ENCODE measurements around the gene TSPAN4.

Gene TSPAN4

DNA sequence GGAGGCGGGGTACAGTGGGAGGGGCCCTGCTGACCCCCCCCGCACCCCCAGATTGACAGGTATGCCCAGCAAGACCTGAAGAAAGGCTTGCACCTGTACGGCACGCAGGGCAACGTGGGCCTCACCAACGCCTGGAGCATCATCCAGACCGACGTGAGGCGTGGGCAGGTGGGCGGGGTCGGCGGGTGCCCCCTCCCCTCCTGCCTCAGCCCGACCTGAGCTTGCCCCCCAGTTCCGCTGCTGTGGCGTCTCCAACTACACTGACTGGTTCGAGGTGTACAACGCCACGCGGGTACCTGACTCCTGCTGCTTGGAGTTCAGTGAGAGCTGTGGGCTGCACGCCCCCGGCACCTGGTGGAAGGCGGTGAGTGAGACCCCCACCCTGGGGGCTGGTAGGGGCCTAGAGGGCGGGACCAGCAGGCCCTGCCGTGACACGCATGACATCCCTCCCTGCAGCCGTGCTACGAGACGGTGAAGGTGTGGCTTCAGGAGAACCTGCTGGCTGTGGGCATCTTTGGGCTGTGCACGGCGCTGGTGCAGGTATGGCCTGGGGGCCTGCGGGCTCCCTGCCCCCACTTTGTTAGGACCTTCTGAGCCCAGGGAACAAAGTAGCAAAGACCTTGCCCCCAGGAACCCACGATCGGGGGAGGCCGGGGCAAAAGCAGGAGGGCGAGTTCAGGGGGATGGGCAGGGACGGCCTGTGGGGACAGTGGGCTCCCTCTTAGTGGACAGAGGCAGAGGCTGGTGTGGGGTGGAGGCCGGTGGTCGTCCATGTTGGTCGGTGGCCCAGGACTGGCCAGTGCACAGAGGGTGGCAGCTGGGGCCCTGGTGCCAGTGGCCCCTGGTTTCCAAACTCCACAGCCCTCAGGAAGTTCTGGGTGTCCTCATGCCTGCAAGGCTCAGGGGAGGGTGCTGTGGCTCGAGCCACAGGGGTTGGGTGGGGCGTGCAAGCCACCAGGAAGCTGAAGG, 23.1 kb downstream of the TSPAN4 start:
- DNase-seq (ENCODE audit: low read depth): no peak

DNA sequence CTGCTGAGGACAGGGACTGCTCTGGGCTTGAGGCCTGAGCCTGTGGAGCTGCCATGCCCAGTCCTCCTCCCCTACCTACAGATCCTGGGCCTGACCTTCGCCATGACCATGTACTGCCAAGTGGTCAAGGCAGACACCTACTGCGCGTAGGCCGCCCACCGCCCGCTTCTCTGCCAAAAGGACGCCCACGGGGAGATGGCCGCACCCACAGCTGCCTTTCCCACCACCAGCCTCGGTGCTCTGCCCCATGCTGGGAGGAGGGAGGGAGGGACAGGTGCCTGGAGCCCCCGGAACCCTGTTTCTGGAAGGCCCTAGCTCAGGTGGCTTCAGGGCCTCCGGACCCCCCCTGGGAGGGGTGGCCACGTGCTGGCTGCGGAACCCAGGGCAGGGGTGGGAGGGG, 23.8 kb downstream of the TSPAN4 start:
- DNase-seq (ENCODE audit: low read depth): no peak

GRCh38 chr11:867856-868358, 25.3 kb downstream of the TSPAN4 start:
- no peak for DNase-seq (ENCODE audit: low read depth)

GRCh38 chr11:868394-868793, 25.7 kb downstream of the TSPAN4 start:
- no peak for DNase-seq (ENCODE audit: low read depth)

DNA sequence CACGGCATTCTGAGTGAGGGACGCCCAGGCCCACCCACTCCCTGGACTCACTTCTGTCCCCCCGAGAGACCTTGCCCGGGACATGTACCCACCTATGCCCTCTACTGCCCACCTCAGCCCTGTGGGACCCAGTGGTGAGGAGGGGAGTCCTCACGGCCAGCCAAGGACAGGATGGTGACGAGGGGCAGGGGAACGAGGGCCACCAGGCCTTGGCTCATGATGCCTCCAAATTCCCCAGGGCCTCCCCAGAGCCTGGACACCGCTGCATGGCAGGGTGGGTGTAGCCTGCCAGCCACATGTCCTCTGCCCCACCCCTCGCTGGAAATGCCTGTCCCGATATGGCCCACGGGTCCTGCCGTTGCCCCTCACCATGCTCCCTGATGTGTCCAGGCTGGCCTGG, 26.1 kb downstream of the TSPAN4 start:
- DNase-seq (ENCODE audit: low read depth): no peak

- no peak for DNase-seq (ENCODE audit: low read depth)
Measured at GRCh38 chr11:869399-870126, 26.9 kb downstream of the TSPAN4 start.

DNA sequence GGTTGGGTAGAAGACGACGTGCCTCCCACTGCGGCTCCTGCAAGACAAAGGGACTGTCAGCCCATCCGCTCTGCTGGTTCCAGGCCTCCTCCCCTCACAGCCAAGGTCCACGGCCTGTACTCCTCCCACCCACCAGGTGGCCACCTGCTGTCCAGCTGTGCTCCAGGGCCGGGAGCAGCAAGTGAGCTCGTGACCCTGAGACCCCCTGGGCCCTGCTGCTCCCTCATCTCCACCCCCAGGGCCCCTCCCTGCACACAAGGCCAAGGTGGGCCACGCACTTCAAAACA, 27.4 kb downstream of the TSPAN4 start:
- DNase-seq (ENCODE audit: low read depth): no peak

- DNase-seq (ENCODE audit: low read depth): no peak
Measured at GRCh38 chr11:870418-870817, 27.8 kb downstream of the TSPAN4 start.

GRCh38 chr11:871472-871871, 28.8 kb downstream of the TSPAN4 start:
- no peak for DNase-seq (ENCODE audit: low read depth)

- no peak for DNase-seq (ENCODE audit: low read depth)
Measured at GRCh38 chr11:872799-873198, 30.1 kb downstream of the TSPAN4 start.

- DNase-seq (ENCODE audit: low read depth): no peak
Measured at GRCh38 chr11:873706-874105, 31.1 kb downstream of the TSPAN4 start.

- no peak for DNase-seq (ENCODE audit: low read depth)
Measured at GRCh38 chr11:875203-875602, 32.6 kb downstream of the TSPAN4 start.

GRCh38 chr11:875769-876301, 33.2 kb downstream of the TSPAN4 start:
- DNase-seq (ENCODE audit: low read depth): no peak

DNA sequence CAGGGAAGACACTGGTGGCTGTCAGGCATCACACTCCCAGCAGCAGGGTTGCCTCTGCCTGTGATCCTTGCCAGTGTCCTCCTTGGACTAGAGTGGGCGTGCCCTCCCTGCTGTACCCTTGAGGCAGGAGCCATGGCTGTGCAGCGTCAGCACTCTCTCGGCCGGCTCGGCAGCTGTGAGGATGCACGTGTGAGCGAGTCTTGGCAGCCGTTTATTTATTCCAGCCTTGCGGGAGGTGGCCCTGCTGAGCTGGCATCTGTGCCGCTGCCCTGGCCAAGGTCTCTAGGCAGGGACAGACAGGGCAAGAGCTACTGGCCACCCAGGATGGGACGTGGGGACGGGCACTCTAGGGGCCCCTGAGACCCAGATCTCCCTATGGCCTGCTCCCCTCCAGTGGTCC, 33.9 kb downstream of the TSPAN4 start:
- DNase-seq (ENCODE audit: low read depth): no peak

- no peak for DNase-seq (ENCODE audit: low read depth)
Measured at GRCh38 chr11:877565-877964, 34.9 kb downstream of the TSPAN4 start.

GRCh38 chr11:880447-880846, 37.8 kb downstream of the TSPAN4 start:
- no peak for DNase-seq (ENCODE audit: low read depth)

DNA sequence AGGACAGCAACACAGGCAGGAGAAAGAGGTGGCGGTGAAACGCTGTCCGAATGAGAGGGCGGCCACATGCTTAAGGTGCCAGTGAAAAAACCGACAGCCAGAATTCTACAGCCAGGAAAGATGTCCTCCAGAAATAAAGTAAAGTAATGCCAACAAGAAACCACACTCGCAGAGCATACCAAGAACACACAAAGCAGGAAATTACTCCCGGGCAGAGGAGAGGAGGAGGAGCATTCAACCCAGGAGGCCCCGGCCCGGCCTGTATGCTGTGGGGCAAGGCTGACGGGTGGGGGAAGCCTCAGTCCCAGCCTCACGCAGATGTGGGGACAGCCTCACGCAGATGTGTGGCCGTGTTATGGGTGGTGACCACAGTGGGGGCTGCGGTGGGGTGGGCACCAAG, 39.9 kb downstream of the TSPAN4 start:
- no peak for DNase-seq (ENCODE audit: low read depth)

- DNase-seq (ENCODE audit: low read depth): no peak
Measured at GRCh38 chr11:883527-883926, 40.9 kb downstream of the TSPAN4 start.

DNA sequence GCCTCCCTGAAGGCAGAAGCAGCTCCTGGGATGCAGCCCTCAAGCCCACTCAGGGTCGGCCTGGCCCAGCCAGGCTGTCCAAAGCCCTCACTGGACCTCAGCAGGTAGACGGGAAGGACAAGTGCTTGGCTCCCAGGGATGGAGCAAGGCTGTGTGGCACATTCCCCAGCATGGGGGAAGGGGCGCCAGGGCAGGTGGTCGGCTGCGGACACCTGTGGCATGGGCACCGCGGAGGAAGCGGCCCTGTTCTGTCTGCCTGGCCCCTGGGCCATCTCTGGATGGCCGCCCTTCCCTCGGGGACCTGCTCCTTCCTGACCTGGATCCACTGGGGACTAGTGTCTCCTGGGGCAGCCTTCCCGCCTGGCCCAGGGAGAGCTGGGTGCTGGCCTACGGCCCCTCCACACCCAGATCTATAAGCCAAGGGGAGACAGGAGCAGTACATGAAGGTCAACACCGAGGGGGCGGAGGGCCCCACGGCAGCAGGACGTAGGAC, 42.0 kb downstream of the TSPAN4 start:
- DNase-seq (ENCODE audit: low read depth): no peak

GRCh38 chr11:886568-886967, 43.9 kb downstream of the TSPAN4 start:
- DNase-seq (ENCODE audit: low read depth): no peak

GRCh38 chr11:887589-887988, 44.9 kb downstream of the TSPAN4 start:
- no peak for DNase-seq (ENCODE audit: low read depth)

DNA sequence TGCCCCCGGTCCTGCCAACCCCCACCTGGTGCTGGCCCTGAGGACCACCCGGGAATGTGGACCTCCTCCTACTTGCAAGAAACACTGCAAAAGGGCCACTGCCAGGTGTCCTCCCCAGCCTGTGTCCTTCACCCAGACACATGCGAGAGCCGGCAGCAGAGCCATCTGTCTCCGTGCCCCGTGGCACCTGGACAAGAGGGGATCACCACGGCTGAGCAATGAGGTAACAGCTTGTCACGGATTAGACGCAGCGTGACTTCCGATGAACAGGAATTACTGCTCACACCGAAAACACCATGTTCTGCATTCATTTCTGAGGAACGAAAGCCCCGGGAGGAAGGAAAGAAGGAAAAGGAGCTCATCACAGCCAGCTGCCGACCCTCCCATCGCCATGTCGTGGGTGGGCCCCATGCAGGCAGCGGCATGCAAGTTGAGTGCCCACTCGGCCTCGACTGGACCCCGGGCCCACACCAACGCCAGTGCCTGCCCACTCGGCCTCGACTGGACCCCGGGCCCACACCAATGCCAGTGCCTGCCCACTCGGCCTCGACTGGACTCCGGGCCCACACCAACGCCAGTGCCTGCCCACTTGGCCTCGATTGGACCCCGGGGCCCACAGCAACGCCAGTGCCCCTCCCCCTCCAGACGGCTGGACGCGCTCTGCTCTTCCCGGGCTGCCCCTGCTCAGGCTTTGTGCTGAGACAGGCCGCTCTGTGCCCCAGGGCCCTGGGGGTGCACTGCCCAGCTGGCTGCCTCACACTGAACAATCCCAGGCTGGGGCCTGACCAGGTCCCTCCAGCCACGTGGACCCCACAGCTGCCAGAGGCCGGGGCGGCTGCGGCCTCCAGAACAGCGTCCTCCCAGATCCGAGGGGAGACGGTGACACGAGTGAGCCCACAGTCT, 45.9 kb downstream of the TSPAN4 start:
- DNase-seq (ENCODE audit: low read depth): no peak
